ENCODE measurements around the gene HEG1. TPM values are rescaled to one million over a fixed set of nuclear protein-coding genes. Genes with fewer than 3 reads are reported as not detected.

The HEG1 gene
- total RNA-seq, 1 experiment from 2014 or later: 14.6 TPM

GRCh38 chr3:124984754-124985153 lies 71.0 kb downstream of the HEG1 start:
- no peaks in the 10 kb centered on the region for H3K27me3 Mint-ChIP-seq (ENCODE audit: low read depth)
- ATAC-seq (no peak), DNase-seq (ENCODE audit: low spot score) (no peak)
- no peak overlapping the region for H3K27ac Mint-ChIP-seq
- ChIA-PET POLR2A (no interaction called here), CTCF (no interaction called here)
- no peaks in the 10 kb centered on the region for H3K9me3 Mint-ChIP-seq
- no peaks in the 10 kb centered on the region for H3K36me3 Mint-ChIP-seq
- TF ChIP-seq ZNF512 (CRISPR knock-in tag; IDR thresholded peaks at IDR 0.05; ENCODE audit: borderline replicate concordance) (no peak), KAT7 (CRISPR knock-in tag; IDR thresholded peaks at IDR 0.05; ENCODE audit: borderline replicate concordance) (no peak), FOXJ3 (CRISPR knock-in tag; IDR thresholded peaks at IDR 0.05; ENCODE audit: borderline replicate concordance) (no peak), CREM (CRISPR knock-in tag; IDR thresholded peaks at IDR 0.05) (no peak), ZNF416 (CRISPR knock-in tag; IDR thresholded peaks at IDR 0.05) (no peak), GABPB1 (CRISPR knock-in tag; IDR thresholded peaks at IDR 0.05) (no peak), ZBTB21 (CRISPR knock-in tag; IDR thresholded peaks at IDR 0.05; ENCODE audit: borderline replicate concordance) (no peak), PRDM15 (CRISPR knock-in tag; IDR thresholded peaks at IDR 0.05) (no peak), ZNF423 (CRISPR knock-in tag; IDR thresholded peaks at IDR 0.05) (no peak), JUN (CRISPR knock-in tag; IDR thresholded peaks at IDR 0.05) (no peak), TEAD4 (CRISPR knock-in tag; IDR thresholded peaks at IDR 0.05) (no peak), NFATC4 (CRISPR knock-in tag; IDR thresholded peaks at IDR 0.05) (no peak), AFF4 (CRISPR knock-in tag; IDR thresholded peaks at IDR 0.05; ENCODE audit: borderline replicate concordance) (no peak), SMAD3 (CRISPR knock-in tag; IDR thresholded peaks at IDR 0.05; ENCODE audit: borderline replicate concordance) (no peak), NR2C2 (CRISPR knock-in tag; IDR thresholded peaks at IDR 0.05) (no peak), SMAD4 (CRISPR knock-in tag; IDR thresholded peaks at IDR 0.05) (no peak), CTCF (IDR thresholded peaks at IDR 0.05) (no peak)
- no peak overlapping the region for H3K4me3 Mint-ChIP-seq
- no peaks in the 10 kb centered on the region for H3K4me1 Mint-ChIP-seq
